DMS153 treated with DMSO at 0.1 percent for 48 hours (cell line): ENCODE data around the gene NEDD4.
"Not testable (repeated sequence)": the region's sequence is repeated elsewhere in the genome, so short reads cannot be mapped to it uniquely, and the experiment has no call there.

Experiments used
- DNase-seq: peaks from one replicate; lab custom pipeline; 2025; ENCODE audit not compliant: unreplicated experiment; lab: John Stamatoyannopoulos, UW

NEDD4 gene

GRCh38 chr15:55959744-55960447 is 33.5 kb downstream of the NEDD4 start:
- no peak for DNase-seq

- no peak for DNase-seq
Measured at GRCh38 chr15:55958349-55958748, 35.1 kb downstream of the NEDD4 start.

GRCh38 chr15:55954862-55955605 is 38.4 kb downstream of the NEDD4 start:
- DNase-seq = no peak

GRCh38 chr15:55952501-55953274 is 40.7 kb downstream of the NEDD4 start:
- DNase-seq = not testable (repeated sequence)

GRCh38 chr15:55944606-55945005 is 48.8 kb downstream of the NEDD4 start:
- DNase-seq = not testable (repeated sequence)

GRCh38 chr15:55942332-55942731 is 51.1 kb downstream of the NEDD4 start:
- no peak for DNase-seq

- no peak for DNase-seq
Measured at GRCh38 chr15:55937040-55937439, 56.4 kb downstream of the NEDD4 start.

- DNase-seq = no peak
Measured at GRCh38 chr15:55928955-55929354, 64.5 kb downstream of the NEDD4 start.

- DNase-seq = no peak
Measured at GRCh38 chr15:55921744-55922143, 71.7 kb downstream of the NEDD4 start.

- no peak for DNase-seq
Measured at GRCh38 chr15:55917881-55918296, 75.5 kb downstream of the NEDD4 start.

GRCh38 chr15:55916666-55917409 is 76.6 kb downstream of the NEDD4 start:
- no peak for DNase-seq

- no peak for DNase-seq
Measured at GRCh38 chr15:55915876-55916567, 77.4 kb downstream of the NEDD4 start.

GRCh38 chr15:55915221-55915620 is 78.2 kb downstream of the NEDD4 start:
- DNase-seq = no peak

GRCh38 chr15:55914446-55914845 is 79.0 kb downstream of the NEDD4 start:
- no peak for DNase-seq

GRCh38 chr15:55912982-55913381 is 80.4 kb downstream of the NEDD4 start:
- no peak for DNase-seq

- no peak for DNase-seq
Measured at GRCh38 chr15:55909036-55909811, 84.2 kb downstream of the NEDD4 start.

- no peak for DNase-seq
Measured at GRCh38 chr15:55907797-55908196, 85.6 kb downstream of the NEDD4 start.

GRCh38 chr15:55902981-55903380 is 90.4 kb downstream of the NEDD4 start:
- no peak for DNase-seq

- DNase-seq = no peak
Measured at GRCh38 chr15:55900019-55900418, 93.4 kb downstream of the NEDD4 start.

GRCh38 chr15:55899537-55899936 is 93.9 kb downstream of the NEDD4 start:
- no peak for DNase-seq
